Measurements from ENCODE around the gene ROR2. TPM values are rescaled to one million over a fixed set of nuclear protein-coding genes. Genes with fewer than 3 reads are reported as not detected.

The ROR2 gene
- total RNA-seq, 4 donors from 2014 or later, result 1.8 to 4.2 (median 2.7) TPM

DNA sequence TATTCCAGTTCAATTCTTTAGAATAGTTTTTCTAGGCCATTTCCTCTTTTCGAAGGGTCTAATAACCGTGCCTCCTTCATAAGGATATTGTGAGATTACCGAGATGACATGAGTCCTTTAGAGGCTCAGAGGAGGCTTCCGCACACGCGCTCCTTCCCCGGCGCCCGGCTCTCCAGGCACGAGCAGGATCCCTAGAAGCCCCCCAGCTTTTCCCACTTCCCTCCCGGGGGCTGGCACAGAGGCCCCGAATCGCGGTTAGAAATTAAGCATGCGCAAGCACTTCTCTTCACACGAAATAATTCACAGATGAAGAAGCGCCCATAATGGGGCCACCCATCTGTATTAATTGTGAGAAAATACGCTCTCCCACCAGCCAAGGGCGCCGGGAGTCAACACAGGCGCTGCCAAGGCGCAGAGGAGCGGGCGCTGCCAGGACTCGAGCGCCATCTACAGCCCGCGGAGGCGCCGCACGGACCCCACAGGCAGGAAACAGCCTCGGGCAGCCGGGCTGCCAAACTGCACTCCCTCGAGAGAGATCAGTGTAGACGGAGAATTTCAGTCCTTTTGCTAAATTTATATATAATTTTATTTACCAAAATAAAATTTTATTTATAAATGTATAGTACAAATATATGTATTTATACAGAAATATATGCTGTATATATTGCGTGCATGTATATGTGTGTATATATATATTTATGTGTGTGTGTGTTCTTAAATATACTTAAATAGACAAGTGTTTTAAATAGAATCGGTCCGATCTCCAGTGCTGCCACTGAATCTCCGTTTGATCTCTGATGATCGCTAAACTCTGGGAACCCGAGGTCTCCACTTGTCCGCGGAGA is 268.3 kb downstream of the ROR2 start:
- H3K27me3 ChIP-seq, result no peaks in the 10 kb centered on the region
- H3K4me1 ChIP-seq, result peaks cover 0 to 5% (median 3%) of the 10 kb centered on the region in 4 donors
- H3K27ac ChIP-seq, result no peak overlapping the region
- H3K9me3 ChIP-seq, result no peaks in the 10 kb centered on the region
- WGBS, 2 donors, result 31 to 33% methylated on average over 39 to 43 of the region's 43 CpGs
- no peaks in the 10 kb centered on the region for H3K36me3 ChIP-seq
- DNase-seq (ENCODE audit: low spot score in 2 of 2), result peak; percentile 33 to 37
- no peak overlapping the region for H3K4me3 ChIP-seq
- TF ChIP-seq POLR2A (IDR thresholded peaks at IDR 0.05), result no peak
- TF ChIP-seq, protein P1, sequence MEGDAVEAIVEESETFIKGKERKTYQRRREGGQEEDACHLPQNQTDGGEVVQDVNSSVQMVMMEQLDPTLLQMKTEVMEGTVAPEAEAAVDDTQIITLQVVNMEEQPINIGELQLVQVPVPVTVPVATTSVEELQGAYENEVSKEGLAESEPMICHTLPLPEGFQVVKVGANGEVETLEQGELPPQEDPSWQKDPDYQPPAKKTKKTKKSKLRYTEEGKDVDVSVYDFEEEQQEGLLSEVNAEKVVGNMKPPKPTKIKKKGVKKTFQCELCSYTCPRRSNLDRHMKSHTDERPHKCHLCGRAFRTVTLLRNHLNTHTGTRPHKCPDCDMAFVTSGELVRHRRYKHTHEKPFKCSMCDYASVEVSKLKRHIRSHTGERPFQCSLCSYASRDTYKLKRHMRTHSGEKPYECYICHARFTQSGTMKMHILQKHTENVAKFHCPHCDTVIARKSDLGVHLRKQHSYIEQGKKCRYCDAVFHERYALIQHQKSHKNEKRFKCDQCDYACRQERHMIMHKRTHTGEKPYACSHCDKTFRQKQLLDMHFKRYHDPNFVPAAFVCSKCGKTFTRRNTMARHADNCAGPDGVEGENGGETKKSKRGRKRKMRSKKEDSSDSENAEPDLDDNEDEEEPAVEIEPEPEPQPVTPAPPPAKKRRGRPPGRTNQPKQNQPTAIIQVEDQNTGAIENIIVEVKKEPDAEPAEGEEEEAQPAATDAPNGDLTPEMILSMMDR (IDR thresholded peaks at IDR 0.05), result peak; percentile 68 to 86 (median 73)
- no peak for TF ChIP-seq EP300 (IDR thresholded peaks at IDR 0.05)

DNA sequence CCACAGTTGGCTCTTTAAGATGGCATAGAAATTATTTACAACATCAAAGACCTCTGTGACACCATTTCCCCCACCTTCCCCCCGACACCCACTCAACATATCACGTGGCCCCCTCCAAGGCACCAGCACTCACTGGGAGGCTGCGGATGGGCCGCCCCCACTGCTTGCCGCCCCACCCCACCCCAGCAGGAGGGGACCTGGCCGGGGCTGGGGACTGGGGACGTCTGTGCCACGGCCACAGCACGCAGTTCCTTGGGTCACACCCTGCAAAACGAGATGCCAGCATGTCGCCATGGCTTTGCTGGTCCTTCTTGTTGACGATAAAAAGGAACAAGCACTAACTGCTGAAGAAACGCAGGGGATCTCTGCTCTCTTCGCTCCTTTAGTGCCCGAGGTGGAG is 269.0 kb downstream of the ROR2 start:
- no peak overlapping the region for H3K27ac ChIP-seq
- TF ChIP-seq, protein P1 (IDR thresholded peaks at IDR 0.05), result no peak
- no peak for TF ChIP-seq EP300 (IDR thresholded peaks at IDR 0.05)
- TF ChIP-seq POLR2A (IDR thresholded peaks at IDR 0.05), result no peak
- no peaks in the 10 kb centered on the region for H3K9me3 ChIP-seq
- WGBS, 2 donors, result 90% methylated on average over 11 to 15 of the region's 15 CpGs
- DNase-seq (ENCODE audit: low spot score in 2 of 2), result no peak
- H3K4me1 ChIP-seq, result peaks cover 0 to 5% (median 3%) of the 10 kb centered on the region in 4 donors
- H3K27me3 ChIP-seq, result no peaks in the 10 kb centered on the region
- H3K36me3 ChIP-seq, result no peaks in the 10 kb centered on the region
- no peak overlapping the region for H3K4me3 ChIP-seq

DNA sequence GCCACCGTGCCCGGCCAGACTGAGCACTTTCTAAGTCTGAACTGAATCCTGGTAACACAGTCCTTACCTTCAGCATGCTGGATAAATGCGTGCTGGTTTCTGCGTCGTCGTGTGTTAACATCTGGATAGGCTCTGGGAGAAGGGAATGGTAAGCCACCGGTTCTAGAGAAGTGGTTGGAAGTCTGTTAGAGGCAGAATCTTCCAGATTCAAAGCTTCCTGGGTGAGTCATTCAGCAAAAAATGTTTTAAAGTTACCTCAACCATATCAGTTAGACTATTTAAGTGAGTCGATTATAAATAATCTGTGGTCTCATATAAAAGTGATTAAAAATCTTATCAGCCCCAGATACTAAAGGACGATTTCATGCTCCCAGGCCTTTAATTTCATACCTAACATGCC is 269.9 kb downstream of the ROR2 start:
- 91 to 97% methylated on average over 9 of the region's 9 CpGs for WGBS, 2 donors
- H3K27ac ChIP-seq, result no peak overlapping the region
- DNase-seq (ENCODE audit: low spot score in 2 of 2), result no peak
- no peaks in the 10 kb centered on the region for H3K9me3 ChIP-seq
- no peaks in the 10 kb centered on the region for H3K27me3 ChIP-seq
- no peak overlapping the region for H3K4me3 ChIP-seq
- H3K36me3 ChIP-seq, result no peaks in the 10 kb centered on the region
- TF ChIP-seq, protein P1 (IDR thresholded peaks at IDR 0.05), result no peak
- TF ChIP-seq POLR2A (IDR thresholded peaks at IDR 0.05) (no peak), EP300 (IDR thresholded peaks at IDR 0.05) (no peak)
- peaks cover 0 to 5% (median 3%) of the 10 kb centered on the region in 4 donors for H3K4me1 ChIP-seq

DNA sequence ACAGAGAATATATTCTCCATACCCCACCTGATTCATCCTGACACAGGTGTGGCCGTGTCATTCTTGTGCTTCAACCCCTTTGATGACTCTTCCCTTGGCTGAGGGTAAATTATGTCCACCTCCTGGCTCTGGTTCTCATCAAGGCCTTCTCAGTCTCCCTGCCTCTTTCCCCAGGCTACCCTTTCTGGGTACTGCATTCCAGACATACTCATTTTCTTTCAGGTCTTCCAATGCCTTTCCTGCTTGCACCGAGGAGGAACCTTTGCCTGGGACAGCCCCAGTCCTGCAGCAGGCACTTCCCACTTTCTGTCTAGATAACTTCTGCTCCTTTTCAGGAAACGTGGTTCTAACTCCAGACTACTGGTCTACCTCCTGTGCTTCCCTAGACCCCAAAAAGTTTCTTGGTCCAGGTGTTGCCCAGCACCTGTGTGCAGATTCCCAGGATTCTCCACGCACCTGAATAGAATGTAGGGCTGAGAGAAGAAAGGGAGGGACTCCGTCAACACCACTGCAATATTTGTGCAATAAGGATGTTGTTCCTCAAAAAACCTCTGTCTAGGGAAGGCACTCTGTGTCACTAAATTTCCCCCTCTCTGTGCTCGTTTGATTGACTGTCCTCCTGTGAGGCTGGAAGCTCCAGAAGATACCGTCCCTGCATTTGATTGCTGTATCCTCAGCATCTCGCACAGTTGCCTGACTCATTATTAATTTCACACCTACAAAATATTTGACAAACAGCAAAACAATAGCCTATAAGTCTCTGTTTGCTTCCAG is 271.0 kb downstream of the ROR2 start:
- no peak overlapping the region for H3K4me3 ChIP-seq
- DNase-seq (ENCODE audit: low spot score in 2 of 2), result no peak
- 74 to 83% methylated on average over 8 of the region's 8 CpGs for WGBS, 2 donors

More for the DNA sequence above, 271.0 kb downstream of the ROR2 start:
- TF ChIP-seq POLR2A (IDR thresholded peaks at IDR 0.05) (no peak), EP300 (IDR thresholded peaks at IDR 0.05) (no peak)
- TF ChIP-seq, protein P1 (IDR thresholded peaks at IDR 0.05), result no peak
- no peaks in the 10 kb centered on the region for H3K27me3 ChIP-seq
- no peaks in the 10 kb centered on the region for H3K36me3 ChIP-seq
- no peak overlapping the region for H3K27ac ChIP-seq
- H3K4me1 ChIP-seq, result peaks cover 0 to 5% (median 3%) of the 10 kb centered on the region in 4 donors
- H3K9me3 ChIP-seq, result no peaks in the 10 kb centered on the region
